HFFc6 (cell line): Measurements from ENCODE around the gene IL1R1. TPM values are rescaled to one million over a fixed set of nuclear protein-coding genes. Genes with fewer than 3 reads are reported as not detected.
A peak's percentile ranks its signal among the peaks of the same experiment; 100 is the strongest.

ENCODE experiments used
- DNase-seq: peaks from one replicate; pipeline ENCODE4 v3.0.0-alpha.2; 2018
- H3K27ac Mint-ChIP-seq: 2 replicates; pipeline ENCODE4 v1.8.0; 2020; ENCODE audit warnings: mild to moderate bottlenecking, mixed read lengths
- H3K27me3 Mint-ChIP-seq: 2 replicates; pipeline ENCODE4 v1.8.0; 2021; ENCODE audit warnings: mild to moderate bottlenecking, moderate library complexity, mixed read lengths; ENCODE audit not compliant: insufficient read depth
- H3K36me3 Mint-ChIP-seq: 2 replicates; pipeline ENCODE4 v1.8.0; 2021; ENCODE audit warnings: low read depth, mixed read lengths
- H3K4me1 Mint-ChIP-seq: 2 replicates; pipeline ENCODE4 v1.8.0; 2020; ENCODE audit warnings: low read depth, mixed read lengths
- H3K4me3 Mint-ChIP-seq: 2 replicates; pipeline ENCODE4 v1.8.0; 2020; ENCODE audit warnings: mild to moderate bottlenecking, moderate library complexity, mixed read lengths
- H3K9me3 Mint-ChIP-seq: 2 replicates; pipeline ENCODE4 v1.8.0; 2020; ENCODE audit warnings: mild to moderate bottlenecking, mixed read lengths
- total RNA-seq, 6 experiments: library from RNA; stranded (reverse); fragmentation: NEBNext Ultra II Directional; extraction: Animal tissue kit (Norgen Biotek cat#: 25700); gene quantifications; 2 replicates in 1 of 6; 3 replicates in 5 of 6; pipeline ENCODE4 v1.2.3, GENCODE V29; 2021
- TF ChIP-seq, protein P1 (sequence below): fragments of 200-600 bp; sonication (generic); IDR thresholded peaks from 2 replicates; pipeline ENCODE4 v1.5.0; 2021; ENCODE audit warnings: antibody characterized with exemption, mild to moderate bottlenecking

Gene IL1R1
- total RNA-seq, 6 experiments from 2014 or later: 13.8 to 25.0 (median 22.9) TPM

DNA sequence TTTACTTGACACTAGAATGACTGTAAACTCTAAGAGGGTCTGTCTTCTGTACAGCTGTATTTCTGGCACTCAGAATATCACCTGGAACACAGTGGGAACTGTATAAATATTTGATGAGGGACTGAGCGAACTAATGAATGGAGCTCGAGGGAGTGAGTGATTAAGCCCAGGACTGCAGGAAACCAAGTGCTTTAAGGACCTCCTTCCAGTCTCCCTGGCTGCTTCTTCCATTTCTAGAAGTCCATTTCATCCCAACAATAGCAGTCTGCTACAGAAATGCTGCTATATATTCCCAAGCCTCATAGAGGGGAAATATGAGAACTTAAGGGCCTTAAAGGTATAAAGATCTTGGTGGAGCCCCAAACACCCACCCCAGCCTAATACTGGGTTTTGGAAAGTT, 41.5 kb downstream of the IL1R1 start:
- Mint-ChIP-seq H3K9me3 (no peaks in the 10 kb centered on the region), H3K27ac (no peak overlapping the region), H3K4me1 (peaks cover 15% of the 10 kb centered on the region), H3K27me3 (peaks cover 8% of the 10 kb centered on the region), H3K4me3 (no peak overlapping the region), H3K36me3 (0 out of 2 replicates have a peak, but pooled peaks cover 3% of the 10 kb centered on the region)
- TF ChIP-seq, protein P1, sequence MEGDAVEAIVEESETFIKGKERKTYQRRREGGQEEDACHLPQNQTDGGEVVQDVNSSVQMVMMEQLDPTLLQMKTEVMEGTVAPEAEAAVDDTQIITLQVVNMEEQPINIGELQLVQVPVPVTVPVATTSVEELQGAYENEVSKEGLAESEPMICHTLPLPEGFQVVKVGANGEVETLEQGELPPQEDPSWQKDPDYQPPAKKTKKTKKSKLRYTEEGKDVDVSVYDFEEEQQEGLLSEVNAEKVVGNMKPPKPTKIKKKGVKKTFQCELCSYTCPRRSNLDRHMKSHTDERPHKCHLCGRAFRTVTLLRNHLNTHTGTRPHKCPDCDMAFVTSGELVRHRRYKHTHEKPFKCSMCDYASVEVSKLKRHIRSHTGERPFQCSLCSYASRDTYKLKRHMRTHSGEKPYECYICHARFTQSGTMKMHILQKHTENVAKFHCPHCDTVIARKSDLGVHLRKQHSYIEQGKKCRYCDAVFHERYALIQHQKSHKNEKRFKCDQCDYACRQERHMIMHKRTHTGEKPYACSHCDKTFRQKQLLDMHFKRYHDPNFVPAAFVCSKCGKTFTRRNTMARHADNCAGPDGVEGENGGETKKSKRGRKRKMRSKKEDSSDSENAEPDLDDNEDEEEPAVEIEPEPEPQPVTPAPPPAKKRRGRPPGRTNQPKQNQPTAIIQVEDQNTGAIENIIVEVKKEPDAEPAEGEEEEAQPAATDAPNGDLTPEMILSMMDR: no peak
- no peak for DNase-seq

DNA sequence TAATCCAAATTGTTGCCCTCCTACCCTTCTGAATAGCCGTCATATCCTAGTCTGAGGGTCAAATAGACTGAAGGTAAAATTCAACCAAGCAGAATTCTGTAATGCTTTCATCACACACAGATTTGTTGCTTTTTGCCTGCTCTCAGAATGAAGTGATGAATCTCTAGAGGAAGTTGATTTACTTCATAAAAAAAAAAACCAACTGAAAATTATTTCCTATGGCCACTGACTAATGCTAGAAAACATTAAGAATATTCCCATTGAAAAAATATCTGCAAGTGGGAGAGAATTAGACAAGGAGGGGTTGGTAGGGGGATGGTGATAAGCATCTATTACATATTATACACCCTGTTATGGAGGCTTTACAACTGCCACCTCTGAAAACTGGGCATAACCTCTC, 42.0 kb downstream of the IL1R1 start:
- DNase-seq: no peak
- Mint-ChIP-seq H3K36me3 (0 out of 2 replicates have a peak, but pooled peaks cover 3% of the 10 kb centered on the region), H3K9me3 (no peaks in the 10 kb centered on the region), H3K4me3 (no peak overlapping the region), H3K27me3 (peaks cover 8% of the 10 kb centered on the region), H3K4me1 (peaks cover 15% of the 10 kb centered on the region), H3K27ac (no peak overlapping the region)
- TF ChIP-seq, protein P1: no peak

DNA sequence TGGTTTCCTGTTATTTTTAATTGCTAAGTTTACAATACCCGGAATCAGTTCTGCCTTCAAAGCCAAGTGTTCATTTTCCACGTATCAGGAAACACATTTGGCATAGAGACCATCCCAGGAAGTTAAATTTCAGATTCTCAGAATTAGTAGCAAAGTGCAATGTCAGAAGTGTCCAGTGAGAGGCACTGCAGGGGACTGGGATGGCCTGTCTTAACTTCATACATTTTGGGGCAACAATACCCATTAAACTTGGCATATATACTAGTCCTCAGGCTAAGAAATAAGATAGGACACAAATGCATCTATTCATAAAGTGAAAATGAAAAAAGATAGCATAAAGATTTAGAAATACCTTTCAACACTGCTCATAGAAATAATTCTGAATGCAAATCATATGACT, 42.8 kb downstream of the IL1R1 start:
- Mint-ChIP-seq H3K27ac (no peak overlapping the region), H3K9me3 (no peaks in the 10 kb centered on the region), H3K36me3 (0 out of 2 replicates have a peak, but pooled peaks cover 3% of the 10 kb centered on the region), H3K27me3 (peaks cover 8% of the 10 kb centered on the region; the same call in 1 of the 2 replicates), H3K4me3 (no peak overlapping the region), H3K4me1 (peaks cover 15% of the 10 kb centered on the region)
- TF ChIP-seq, protein P1: peak; percentile 80
- DNase-seq: peak; percentile 4

- Mint-ChIP-seq H3K36me3 (0 out of 2 replicates have a peak, but pooled peaks cover 3% of the 10 kb centered on the region), H3K4me3 (peak within 1 kb of the TSS; percentile 68), H3K4me1 (peaks cover 22% of the 10 kb centered on the region), H3K27ac (0 out of 2 replicates have a peak within 1 kb of the TSS, but pooled peaks have one; percentile 13), H3K9me3 (no peaks in the 10 kb centered on the region), H3K27me3 (peaks cover 8% of the 10 kb centered on the region; the same call in 1 of the 2 replicates)
- TF ChIP-seq, protein P1: no peak
- no peak for DNase-seq
Measured at GRCh38 chr2:102186791-102187495, 44.4 kb downstream of the IL1R1 start, which contains the start of gene IL1RL2. Gene IL1RL2 (plus strand): TSS chr2:102187023. CDS start chr2:102187868, 845 bp downstream.

DNA sequence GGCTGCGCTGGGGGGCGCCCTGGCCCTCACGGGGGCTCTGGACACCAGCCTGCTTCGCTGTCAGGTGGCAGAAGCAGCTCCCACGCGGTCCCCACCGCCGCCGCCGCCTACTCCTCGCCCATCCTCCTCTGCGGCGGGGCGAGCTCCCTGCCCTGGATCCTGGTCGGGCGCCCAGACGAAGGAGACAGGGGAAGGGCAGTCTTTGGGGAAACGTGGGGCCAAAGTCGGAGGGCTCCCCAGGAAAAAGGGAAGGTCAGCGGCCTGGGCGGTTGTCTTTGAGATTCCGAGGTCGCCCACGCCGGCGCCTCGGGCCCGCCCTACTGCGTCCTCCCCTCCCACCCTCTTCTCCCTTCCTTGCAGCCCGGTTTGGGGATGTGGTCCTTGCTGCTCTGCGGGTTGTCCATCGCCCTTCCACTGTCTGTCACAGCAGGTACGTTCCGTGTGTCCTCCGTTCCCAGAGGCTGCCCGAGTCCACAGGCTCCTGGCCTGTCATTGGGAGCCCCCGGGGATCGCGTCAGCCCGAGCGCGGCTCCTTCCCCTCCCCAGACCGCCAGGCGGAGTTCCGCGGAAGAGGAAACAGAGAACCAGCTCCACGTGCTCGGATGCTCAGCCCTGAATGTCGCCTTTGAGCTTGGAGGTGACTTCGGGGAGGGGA, 45.1 kb downstream of the IL1R1 start:
- H3K4me3 Mint-ChIP-seq: peak overlapping the region; percentile 68
- TF ChIP-seq, protein P1: no peak; the same call in 1 of the 2 replicates

More for the DNA sequence above, 45.1 kb downstream of the IL1R1 start:
- peaks cover 6% of the 10 kb centered on the region; the same call in 1 of the 2 replicates for H3K27me3 Mint-ChIP-seq
- no peaks in the 10 kb centered on the region for H3K9me3 Mint-ChIP-seq
- 0 out of 2 replicates have a peak overlapping the region, but pooled peaks have one; percentile 13 for H3K27ac Mint-ChIP-seq
- peaks cover 27% of the 10 kb centered on the region for H3K4me1 Mint-ChIP-seq
- no peak for DNase-seq
- H3K36me3 Mint-ChIP-seq: 0 out of 2 replicates have a peak, but pooled peaks cover 3% of the 10 kb centered on the region
